GM18861 (cell line): Measurements from ENCODE around the gene FICD.
"Not testable (repeated sequence)": the region's sequence is repeated elsewhere in the genome, so short reads cannot be mapped to it uniquely, and the experiment has no call there.

Experiments used
- ATAC-seq: cut with Tn5 transposase; IDR thresholded peaks from one replicate; pipeline ENCODE4 v1.9.1; 2021; ENCODE audit not compliant: unreplicated experiment

FICD gene

DNA sequence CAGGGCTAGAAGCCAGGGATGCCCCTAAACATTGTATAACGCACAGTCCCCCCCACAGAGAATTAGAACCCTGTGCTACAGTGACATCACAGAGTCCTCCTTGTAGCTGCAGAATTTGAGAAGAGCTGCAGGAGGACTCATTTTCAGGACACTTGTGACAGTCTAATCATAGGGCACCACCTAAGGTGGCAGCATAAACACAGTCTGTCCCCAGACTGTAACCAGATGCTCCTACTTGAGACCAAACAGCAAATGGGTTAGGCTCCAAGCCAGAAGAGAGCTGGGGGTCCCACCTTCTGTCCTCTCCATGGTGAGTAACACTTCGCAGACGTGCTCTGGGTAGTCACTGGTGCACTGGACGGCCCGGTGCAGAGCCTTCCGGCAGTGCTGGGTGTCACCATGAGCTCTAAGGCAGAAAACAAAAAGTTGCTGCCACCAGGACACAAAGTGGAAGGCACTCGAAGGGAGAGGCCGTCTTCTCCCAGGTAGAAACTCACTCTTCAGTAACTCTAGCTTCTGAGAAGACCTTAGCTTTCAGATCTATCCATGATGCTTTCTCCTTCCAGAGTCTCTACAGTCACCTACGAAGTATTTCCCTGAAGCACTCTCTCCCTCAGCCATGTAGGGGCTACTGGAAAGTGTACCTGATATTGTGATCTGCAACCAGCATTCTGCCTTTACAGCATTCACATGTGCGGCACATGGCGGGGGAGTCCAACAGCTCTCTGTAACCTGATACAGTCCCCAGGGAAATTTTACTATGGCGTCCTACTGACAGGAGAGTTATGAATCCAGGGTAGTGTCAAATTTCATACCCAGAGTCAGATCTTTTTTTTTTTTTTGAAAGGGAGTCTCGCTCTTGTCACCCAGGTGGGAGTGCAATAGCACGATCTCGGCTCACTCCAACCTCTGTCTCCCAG, 17.1 kb downstream of the FICD start:
- no peak for ATAC-seq

DNA sequence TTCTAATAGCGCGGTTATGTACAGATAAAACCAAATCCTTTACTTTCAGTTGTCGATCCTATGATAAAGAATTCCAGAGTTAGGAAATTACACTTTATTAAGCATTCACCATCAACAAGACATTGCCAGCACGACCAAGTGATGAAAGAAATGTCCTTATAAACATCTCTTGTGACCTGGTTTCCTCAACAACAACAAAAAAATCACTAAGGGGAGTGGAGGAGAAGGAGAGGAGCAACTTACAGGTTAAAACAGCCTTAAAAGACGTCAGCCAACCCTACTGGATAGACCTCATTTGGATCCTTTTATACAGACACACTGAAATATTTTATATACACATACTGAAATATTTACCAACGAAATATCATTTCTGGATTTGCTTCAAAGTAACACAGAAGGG, 23.1 kb downstream of the FICD start:
- no peak for ATAC-seq

GRCh38 chr12:108538616-108539195, 23.6 kb downstream of the FICD start:
- no peak for ATAC-seq

GRCh38 chr12:108542320-108542719, 27.2 kb downstream of the FICD start:
- ATAC-seq: no peak

DNA sequence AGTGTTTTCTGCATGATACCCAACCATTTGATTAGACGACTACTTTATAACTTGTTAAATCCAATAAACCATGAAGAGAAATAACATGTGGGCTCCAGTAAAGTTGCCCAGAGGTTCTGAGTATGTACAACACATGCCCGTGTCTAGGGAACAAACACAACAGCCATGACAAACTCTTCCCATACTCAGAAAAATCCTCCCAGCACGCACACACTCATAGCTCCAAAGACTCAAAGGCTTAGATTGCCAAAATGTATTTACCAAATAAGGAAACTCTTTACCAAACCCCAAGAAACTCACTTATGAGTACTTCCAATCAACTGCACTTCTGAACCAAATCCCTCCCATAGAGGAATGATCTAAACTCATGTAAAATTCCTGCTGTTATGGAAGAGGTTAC, 28.6 kb downstream of the FICD start:
- no peak for ATAC-seq

DNA sequence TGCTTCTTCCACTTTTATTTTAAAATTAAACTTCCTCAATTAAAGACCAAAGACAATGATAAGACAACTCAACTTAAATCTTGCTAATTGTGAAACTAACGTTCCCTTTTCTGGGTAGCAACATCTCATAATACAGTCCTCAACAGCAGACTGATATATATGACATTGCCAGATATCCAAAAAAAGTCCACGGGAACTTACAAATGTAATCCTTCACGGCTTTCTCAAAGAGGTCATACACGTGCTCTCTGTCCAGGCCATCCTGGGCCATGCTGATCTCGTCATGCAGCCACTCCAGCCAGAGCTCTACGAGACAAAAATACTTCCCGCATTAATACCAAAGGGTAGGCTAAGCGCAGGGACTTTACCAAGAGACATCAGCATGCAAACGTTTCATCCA, 32.6 kb downstream of the FICD start:
- no peak for ATAC-seq

DNA sequence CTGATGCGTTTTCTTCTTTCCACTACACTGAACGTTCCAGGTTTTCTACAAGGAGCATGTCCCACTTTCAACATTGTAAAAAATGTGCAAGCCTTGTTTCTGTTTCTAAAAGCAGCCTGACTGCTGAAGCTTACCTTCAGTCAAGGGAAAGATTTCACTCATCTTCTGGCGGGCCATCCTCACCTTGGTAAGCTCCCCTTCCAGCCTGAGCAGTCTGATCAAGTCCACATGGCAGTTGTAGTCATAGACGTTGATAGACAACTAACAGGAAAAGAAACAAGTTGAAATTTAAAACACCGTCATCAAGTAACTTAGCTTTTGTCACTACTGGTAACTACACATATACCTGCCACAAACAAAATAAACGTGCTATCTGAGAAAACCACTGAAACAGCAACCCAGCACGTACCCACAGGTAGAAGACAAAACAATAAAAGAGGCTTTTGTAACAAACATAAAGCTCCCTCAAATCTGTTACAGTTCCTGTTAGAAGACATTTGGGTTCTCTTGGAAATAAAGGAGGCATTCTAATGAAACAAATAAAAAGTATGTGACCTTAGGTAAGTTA, 34.0 kb downstream of the FICD start:
- ATAC-seq: no peak

DNA sequence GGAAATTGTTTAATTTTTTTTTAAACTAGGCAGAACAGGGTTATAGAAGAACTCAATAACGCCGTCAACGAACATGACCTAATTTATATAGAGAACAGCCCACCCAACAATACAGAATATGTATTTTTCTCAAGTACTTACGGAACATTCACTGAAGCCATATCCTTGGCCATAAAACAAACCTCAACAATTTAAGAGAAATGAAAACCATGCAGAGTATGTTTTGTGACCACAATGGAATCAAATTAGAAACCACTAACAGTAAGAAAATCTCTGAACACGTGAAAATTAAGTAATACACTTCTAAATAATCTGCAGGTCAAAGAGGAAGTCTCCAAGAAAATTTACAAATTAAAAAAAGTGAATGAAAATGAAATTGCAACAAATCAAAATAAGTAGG, 36.5 kb downstream of the FICD start:
- ATAC-seq: no peak

DNA sequence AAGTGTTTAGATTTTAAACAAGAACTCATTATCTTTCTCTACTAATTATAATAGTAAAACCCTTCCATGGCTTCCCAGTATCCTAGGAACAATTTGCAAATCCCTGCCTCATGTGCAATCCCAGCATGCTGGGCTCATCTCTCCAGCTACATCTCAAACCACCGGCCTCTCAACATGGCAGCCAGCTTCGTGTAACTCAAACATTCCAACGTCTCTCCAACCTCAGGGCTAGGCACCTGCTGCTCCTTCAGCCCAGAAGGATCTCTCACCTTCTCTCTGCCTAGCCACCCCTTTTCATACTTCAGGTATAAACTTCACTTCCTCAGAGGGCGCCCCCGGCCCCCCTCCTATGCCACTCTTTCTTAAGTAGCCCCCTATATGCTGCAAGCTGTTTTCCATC, 38.7 kb downstream of the FICD start:
- ATAC-seq: no peak

- ATAC-seq: not testable (repeated sequence)
Observed at GRCh38 chr12:108555383-108555782, 40.3 kb downstream of the FICD start.

GRCh38 chr12:108559007-108559655, 44.1 kb downstream of the FICD start:
- no peak for ATAC-seq

- ATAC-seq: no peak
Observed at GRCh38 chr12:108559748-108560147, 44.7 kb downstream of the FICD start.

GRCh38 chr12:108560321-108560721, 45.2 kb downstream of the FICD start:
- ATAC-seq: no peak

- ATAC-seq: peak; percentile 36
Observed at GRCh38 chr12:108560752-108561719, 46.0 kb downstream of the FICD start, which contains the start of gene SART3. SART3 (minus strand) TSS chr12:108561173; CDS start chr12:108561154, 19 bp downstream.

DNA sequence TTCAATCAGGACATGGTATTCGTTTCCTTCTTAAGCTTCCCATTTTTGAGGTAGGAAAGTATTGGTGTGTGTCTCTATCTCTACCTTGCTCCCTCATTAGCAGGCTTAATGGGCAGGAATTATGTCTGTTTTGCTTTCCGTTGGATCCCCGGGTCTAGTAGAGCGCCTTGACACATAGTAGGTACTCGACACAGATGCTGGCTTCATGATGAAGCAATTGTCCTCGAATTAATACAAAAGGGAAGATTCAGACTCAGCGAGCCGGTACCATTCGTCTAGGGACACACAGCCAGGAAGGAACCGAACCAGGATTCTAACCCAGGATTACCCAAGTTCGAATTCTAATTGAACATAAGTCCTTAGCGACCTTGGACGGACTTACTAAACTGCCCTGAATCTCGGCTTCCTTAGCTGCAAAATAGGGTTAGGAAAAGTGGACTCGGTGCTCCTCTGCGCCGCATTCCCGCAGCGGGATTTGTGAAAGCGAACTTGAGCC, 46.8 kb downstream of the FICD start:
- no peak for ATAC-seq

DNA sequence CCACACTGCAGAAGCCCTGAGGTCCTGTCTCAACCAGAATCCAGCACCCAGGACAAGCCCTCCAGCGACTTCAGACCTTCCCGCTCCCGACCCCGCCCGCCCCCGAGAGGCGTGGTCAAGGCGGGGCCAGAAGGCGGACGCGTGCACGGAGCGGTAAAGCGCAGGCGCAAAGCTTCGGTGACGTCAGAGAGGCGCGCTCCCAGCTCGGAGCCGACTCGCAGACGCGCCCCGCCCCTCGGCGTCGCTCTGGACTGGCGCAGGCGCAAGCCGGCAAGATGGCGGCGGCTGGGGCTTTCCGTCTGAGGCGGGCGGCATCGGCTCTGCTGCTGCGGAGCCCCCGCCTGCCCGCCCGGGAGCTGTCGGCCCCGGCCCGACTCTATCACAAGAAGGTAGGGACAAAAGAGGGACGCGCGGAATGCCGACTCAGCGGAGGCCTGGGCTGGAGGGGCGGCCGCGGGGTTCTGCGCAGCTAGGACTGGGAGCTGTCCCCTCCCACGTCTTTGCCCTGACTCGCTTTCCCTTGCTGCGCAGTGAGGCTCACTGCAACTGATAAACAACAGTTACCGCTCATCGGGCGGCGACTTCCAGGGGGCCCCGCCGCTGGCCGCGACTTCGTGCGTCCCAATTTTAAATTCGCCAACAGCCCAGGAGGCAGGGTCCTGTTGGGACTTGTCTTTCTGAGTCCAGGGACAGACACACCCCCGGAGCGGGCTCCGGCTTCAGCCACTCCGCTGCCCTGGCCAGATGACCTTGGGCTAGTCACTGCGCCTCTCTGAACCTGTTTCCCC, 47.5 kb downstream of the FICD start, which contains the start of gene ISCU:
ISCU (plus strand) TSS at position 249 of the 788 bp plus-strand sequence; CDS start at position 276, 27 bp downstream.
- ATAC-seq: peak; percentile 46

- ATAC-seq: peak; percentile 35
Observed at GRCh38 chr12:108563136-108563803, 48.2 kb downstream of the FICD start.

DNA sequence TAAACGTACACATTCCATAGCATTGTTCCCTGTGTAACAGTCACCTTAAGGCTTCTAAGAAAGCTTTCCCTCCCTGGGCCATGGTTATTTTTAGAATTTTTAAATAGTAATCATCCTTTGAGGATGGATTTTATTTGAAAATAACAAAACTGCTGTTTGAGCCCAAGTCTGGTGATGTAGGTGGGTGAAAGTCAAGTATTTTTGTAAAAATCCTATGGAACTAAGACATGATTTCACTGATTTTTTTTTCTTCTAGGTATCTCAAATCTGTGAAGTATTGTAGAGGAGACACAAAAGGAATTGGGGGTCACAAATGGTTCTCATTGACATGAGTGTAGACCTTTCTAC, 48.7 kb downstream of the FICD start:
- no peak for ATAC-seq

DNA sequence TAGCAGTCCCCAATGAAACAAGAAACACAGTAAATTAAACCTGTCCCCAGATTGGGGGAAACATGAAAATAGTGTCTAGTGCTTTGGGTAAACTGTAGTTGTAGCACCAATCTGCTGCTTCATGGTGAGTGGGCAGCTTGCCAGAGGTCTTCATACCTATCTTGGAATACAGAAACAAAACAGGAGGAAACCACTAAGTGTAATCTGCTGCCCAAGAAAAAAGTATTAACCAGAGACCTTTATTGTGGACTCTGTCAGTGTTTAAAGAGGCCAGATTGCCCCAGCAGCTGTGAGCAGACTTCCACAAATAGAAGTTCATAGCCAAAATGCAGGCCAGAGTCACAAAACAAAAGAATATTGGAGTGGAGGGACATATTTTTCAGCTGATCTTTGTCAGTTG, 49.6 kb downstream of the FICD start:
- no peak for ATAC-seq
